ENCODE results near the gene PARL. TPM values are rescaled to one million over a fixed set of nuclear protein-coding genes. Genes with fewer than 3 reads are reported as not detected.

PARL gene
- total and polyA plus RNA-seq, 2 donors (not counting 1 experiment from before 2014, with no cell fraction given), result 23.5 to 46.7 TPM

DNA sequence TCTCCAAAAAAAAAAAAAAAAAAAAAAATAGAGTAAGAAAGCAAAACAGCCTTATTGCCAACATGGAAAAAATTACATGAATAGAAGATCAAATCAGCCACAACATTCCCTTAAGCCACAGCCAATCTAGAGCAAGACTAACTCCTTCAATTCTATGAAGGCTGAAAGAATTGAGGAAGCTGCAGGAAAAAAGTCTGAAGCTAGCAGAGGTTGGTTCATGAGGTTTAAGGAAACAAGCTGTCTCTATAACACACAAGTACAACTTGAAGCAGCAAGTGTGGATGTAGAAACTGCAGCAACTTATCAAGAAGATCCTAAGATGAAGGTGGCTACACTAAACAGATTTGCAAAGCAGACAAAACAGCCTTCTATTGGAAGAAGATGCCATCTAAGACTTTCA, 9.3 kb downstream of the PARL start:
- Mint-ChIP-seq H3K27me3 (no peaks in the 10 kb centered on the region), H3K9me3 (ENCODE audit: insufficient read depth) (no peaks in the 10 kb centered on the region), H3K27ac (no peak overlapping the region), H3K4me3 (no peak overlapping the region), H3K4me1 (peaks cover 38% of the 10 kb centered on the region)
- no peaks in the 10 kb centered on the region for H3K27me3 ChIP-seq (replicated peaks in 1 of 4; ENCODE audit: control extremely low read depth in 1 of 4, control insufficient read depth in 3 of 4, insufficient read depth in 4 of 4, low read length in 3 of 4)
- H3K27ac ChIP-seq (ENCODE audit: low read length in 2 of 2), result no peak overlapping the region
- no peak overlapping the region for H3K9ac ChIP-seq (ENCODE audit: low read length)
- peaks cover 0 to 4% of the 10 kb centered on the region in 2 experiments for H3K36me3 ChIP-seq (replicated peaks in 1 of 2; ENCODE audit: control extremely low read depth in 1 of 2, control insufficient read depth in 1 of 2, extremely low read depth in 1 of 2, insufficient read depth in 2 of 2, low read length in 1 of 2)
- intact Hi-C loops (cut with micrococcal nuclease), result no loop called here
- no peak overlapping the region for H3K4me2 ChIP-seq (replicated peaks; ENCODE audit: low read depth, low read length, poor library complexity, severe bottlenecking)
- TF ChIP-seq EZH2 (IDR thresholded peaks at IDR 0.05; ENCODE audit: borderline replicate concordance, insufficient read depth, low read depth, low read length, poor library complexity, severe bottlenecking), result no peak
- TF ChIP-seq, protein P1, sequence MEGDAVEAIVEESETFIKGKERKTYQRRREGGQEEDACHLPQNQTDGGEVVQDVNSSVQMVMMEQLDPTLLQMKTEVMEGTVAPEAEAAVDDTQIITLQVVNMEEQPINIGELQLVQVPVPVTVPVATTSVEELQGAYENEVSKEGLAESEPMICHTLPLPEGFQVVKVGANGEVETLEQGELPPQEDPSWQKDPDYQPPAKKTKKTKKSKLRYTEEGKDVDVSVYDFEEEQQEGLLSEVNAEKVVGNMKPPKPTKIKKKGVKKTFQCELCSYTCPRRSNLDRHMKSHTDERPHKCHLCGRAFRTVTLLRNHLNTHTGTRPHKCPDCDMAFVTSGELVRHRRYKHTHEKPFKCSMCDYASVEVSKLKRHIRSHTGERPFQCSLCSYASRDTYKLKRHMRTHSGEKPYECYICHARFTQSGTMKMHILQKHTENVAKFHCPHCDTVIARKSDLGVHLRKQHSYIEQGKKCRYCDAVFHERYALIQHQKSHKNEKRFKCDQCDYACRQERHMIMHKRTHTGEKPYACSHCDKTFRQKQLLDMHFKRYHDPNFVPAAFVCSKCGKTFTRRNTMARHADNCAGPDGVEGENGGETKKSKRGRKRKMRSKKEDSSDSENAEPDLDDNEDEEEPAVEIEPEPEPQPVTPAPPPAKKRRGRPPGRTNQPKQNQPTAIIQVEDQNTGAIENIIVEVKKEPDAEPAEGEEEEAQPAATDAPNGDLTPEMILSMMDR (IDR thresholded peaks at IDR 0.05), result no peak
- H4K20me1 ChIP-seq (ENCODE audit: control insufficient read depth, insufficient read depth, low read length, poor library complexity, severe bottlenecking), result peaks cover 70% of the 10 kb centered on the region
- ChIA-PET CTCF (interaction anchor here (0.6 kb wide), 1 partner anchor 371 kb away, joined by 3 read pairs; no protein-coding TSS in a partner anchor), POLR2A (no interaction called here)
- no peak overlapping the region for H3K4me3 ChIP-seq (ENCODE audit: control extremely low read depth in 1 of 5, extremely low read depth in 1 of 5, insufficient read depth in 1 of 5, low read depth in 2 of 5, low read length in 4 of 5)
- peaks cover 89% of the 10 kb centered on the region for H3K79me2 ChIP-seq (ENCODE audit: control insufficient read depth, insufficient read depth, low read length)
- ATAC-seq (ENCODE audit: low read depth) (no peak), DNase-seq (no peak)
- no peaks in the 10 kb centered on the region for H3K4me1 ChIP-seq (ENCODE audit: control insufficient read depth in 2 of 2, insufficient read depth in 2 of 2, low read length in 2 of 2)
- no peaks in the 10 kb centered on the region for H3K9me3 ChIP-seq (ENCODE audit: control extremely low read depth in 1 of 3, control insufficient read depth in 2 of 3, insufficient read depth in 1 of 3, low read length in 2 of 3)
- H2AFZ ChIP-seq (ENCODE audit: insufficient read depth, low read depth, low read length, poor library complexity, severe bottlenecking), result no peak overlapping the region

DNA sequence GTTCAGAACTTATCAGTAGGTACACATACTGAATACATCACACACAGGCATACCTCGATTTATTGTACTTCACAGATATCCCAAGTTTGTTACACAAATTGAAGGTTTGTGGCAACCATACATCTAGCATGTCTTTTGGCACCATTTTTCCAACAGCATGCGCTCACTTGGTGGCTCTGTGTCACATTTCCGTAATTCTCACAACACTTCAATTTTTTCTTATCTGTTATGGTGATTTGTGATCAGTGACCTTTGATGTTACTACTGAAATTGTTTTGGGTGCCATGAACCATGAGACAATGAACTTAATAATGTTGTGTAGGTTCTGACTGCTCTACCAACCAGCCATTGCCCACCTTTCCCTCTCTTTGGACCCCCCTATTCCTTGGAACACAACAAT, 10.8 kb downstream of the PARL start:
- H3K9me3 ChIP-seq (ENCODE audit: control extremely low read depth in 1 of 3, control insufficient read depth in 2 of 3, insufficient read depth in 1 of 3, low read length in 2 of 3), result no peaks in the 10 kb centered on the region
- H3K79me2 ChIP-seq (ENCODE audit: control insufficient read depth, insufficient read depth, low read length), result peaks cover 74% of the 10 kb centered on the region
- no peak for ATAC-seq (ENCODE audit: low read depth)
- no peak overlapping the region for H3K4me3 Mint-ChIP-seq
- ChIA-PET CTCF (interaction anchor here (0.6 kb wide), 1 partner anchor 475 kb away, joined by 4 read pairs; no protein-coding TSS in a partner anchor), POLR2A (interaction anchor here (0.6 kb wide), 1 partner anchor 14 kb away, joined by 3 read pairs; no protein-coding TSS in a partner anchor)
- H3K27ac ChIP-seq (ENCODE audit: low read length in 2 of 2), result no peak overlapping the region
- H3K36me3 ChIP-seq (replicated peaks in 1 of 2; ENCODE audit: control extremely low read depth in 1 of 2, control insufficient read depth in 1 of 2, extremely low read depth in 1 of 2, insufficient read depth in 2 of 2, low read length in 1 of 2), result peaks cover 0 to 2% of the 10 kb centered on the region in 2 experiments
- H3K4me3 ChIP-seq (ENCODE audit: control extremely low read depth in 1 of 5, extremely low read depth in 1 of 5, insufficient read depth in 1 of 5, low read depth in 2 of 5, low read length in 4 of 5), result no peak overlapping the region
- H3K4me1 ChIP-seq (ENCODE audit: control insufficient read depth in 2 of 2, insufficient read depth in 2 of 2, low read length in 2 of 2), result peaks cover 0 to 2% of the 10 kb centered on the region in 2 donors
- no peak overlapping the region for H2AFZ ChIP-seq (ENCODE audit: insufficient read depth, low read depth, low read length, poor library complexity, severe bottlenecking)
- no peak overlapping the region for H3K9ac ChIP-seq (ENCODE audit: low read length)
- TF ChIP-seq, protein P1 (IDR thresholded peaks at IDR 0.05), result no peak
- TF ChIP-seq EZH2 (IDR thresholded peaks at IDR 0.05; ENCODE audit: borderline replicate concordance, insufficient read depth, low read depth, low read length, poor library complexity, severe bottlenecking), result no peak
- peaks cover 38% of the 10 kb centered on the region for H3K4me1 Mint-ChIP-seq
- H3K27me3 Mint-ChIP-seq, result no peaks in the 10 kb centered on the region
- no peak for DNase-seq
- intact Hi-C loops (cut with micrococcal nuclease), result no loop called here
- no peak overlapping the region for H3K27ac Mint-ChIP-seq
- peaks cover 61% of the 10 kb centered on the region for H4K20me1 ChIP-seq (ENCODE audit: control insufficient read depth, insufficient read depth, low read length, poor library complexity, severe bottlenecking)
- no peak overlapping the region for H3K4me2 ChIP-seq (replicated peaks; ENCODE audit: low read depth, low read length, poor library complexity, severe bottlenecking)
- H3K27me3 ChIP-seq (replicated peaks in 1 of 4; ENCODE audit: control extremely low read depth in 1 of 4, control insufficient read depth in 3 of 4, insufficient read depth in 4 of 4, low read length in 3 of 4), result no peaks in the 10 kb centered on the region
- no peaks in the 10 kb centered on the region for H3K9me3 Mint-ChIP-seq (ENCODE audit: insufficient read depth)
- WGBS (ENCODE audit: insufficient coverage), result 100% methylated on average over 1 of the region's 3 CpGs
